ENCODE data around the gene TTI1.

TTI1 gene

DNA sequence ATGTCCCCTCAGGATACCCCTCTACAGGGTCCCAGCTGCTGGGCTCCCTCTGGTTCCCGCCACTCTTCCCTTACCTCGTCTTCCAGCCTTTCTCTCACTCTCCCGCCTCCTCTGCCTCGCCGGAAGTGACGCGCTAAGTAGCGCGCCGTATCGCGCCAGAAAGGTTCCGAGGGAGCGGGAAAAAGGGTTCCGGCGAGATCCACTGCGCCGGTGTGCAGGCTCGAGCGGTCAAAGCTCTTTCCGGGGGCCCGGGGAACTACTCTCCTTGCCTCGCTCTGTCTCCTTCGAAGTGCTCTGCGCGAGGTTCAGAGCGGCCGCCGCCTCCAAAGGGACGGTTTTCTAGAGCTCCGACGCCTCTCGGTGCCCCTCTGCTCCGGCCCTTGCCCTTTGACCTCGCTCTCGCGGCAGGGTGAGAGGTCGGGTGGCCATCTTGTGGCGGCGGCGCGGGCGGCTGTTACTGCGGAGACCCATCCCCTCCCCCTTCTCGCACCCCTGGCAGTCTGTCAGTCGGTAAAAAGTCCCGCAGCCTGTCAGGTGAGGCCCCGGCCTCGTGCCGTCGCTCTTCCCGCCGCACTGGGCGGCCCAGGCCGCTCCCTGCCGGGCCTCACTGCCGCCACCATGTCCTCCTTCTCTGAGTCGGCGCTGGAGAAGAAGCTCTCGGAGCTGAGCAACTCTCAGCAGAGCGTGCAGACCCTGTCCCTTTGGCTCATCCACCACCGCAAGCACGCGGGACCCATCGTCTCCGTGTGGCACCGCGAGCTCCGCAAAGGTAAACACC, at the start of gene TTI1, which contains the start of gene RPRD1B:
TTI1 (minus strand) TSS at position 127 of the 778 bp plus-strand sequence. CDS start 19,640 bp downstream, outside the sequence.
RPRD1B (plus strand) TSS at position 417 of the 778 bp plus-strand sequence; CDS start at position 619, 202 bp downstream.
- DNase-seq, result peak; percentile 91

DNA sequence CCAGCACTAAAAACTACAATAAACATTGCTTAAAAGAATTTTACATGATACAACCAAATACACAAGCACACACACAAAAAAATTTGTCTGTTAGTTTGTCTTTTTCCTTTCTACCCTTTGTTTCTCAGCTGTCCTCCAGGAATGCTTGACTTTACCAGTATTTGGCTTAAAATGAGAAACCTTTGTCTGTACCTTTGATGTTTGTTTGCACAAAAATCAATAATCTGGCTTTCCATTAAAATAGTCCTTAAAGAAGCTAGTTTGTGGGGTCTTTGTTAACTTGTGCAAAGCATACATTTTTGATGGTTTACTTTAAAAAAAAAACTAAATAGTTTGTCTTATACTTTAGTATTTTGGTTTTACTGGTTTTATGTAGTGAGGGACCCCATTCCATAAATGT, 49.6 kb upstream of the TTI1 start:
- no peak for DNase-seq

DNA sequence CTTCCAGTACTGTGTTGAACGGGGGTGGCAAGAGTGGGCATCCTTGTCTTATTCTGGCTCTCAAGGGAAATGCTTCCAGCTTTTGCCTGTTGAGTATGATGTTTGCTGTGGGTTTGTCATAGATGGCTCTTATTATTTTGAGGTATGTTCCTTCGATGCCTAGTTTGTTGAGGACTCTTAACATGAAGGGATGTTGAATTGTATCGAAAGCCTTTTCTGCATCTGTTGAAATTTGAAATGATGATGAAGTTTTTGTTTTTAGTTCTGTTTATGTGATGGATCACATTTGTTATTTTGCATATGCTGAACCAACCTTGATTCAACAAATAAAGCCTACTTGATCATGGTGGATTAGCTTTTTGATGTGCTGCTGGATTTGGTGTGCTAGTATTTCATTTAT, 48.3 kb upstream of the TTI1 start:
- DNase-seq, result no peak

DNA sequence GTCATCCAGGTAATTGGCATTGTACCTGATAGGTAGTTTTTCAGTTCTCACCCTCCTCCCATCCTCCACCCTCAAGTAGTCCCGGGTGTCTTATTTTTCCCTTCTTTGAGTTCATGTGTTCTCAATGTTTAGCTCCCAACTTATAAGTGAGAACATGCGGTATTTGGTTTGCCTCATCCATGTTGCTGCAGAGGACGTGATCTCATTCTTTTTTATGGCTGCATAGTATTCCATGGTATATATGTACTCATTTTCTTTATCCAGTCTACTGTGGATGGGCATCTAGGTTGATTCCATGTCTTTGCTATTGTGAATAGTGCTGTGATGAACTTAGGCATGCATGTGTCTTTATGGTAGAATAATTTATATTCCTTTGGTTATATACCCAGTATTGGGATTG, 46.1 kb upstream of the TTI1 start:
- no peak for DNase-seq

DNA sequence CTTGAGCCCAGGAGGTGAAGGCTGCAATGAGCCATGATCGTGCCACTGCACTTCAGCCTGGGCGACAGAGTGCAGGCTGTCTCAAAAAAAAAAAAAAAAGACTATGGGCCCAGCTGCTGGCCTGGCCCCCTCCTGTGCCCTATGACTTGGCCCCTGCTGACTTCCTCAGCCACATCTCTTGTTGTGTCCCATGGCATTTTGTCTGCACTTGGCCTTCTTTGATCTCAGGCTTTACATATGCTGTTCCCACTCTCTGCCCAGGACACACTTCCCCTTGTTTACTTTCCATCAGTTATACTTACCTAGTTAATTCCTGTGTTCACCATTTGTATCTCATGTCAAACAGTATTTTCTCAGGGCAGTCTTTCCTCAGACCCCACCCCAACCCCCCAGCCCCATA, 44.8 kb upstream of the TTI1 start:
- DNase-seq, result no peak

DNA sequence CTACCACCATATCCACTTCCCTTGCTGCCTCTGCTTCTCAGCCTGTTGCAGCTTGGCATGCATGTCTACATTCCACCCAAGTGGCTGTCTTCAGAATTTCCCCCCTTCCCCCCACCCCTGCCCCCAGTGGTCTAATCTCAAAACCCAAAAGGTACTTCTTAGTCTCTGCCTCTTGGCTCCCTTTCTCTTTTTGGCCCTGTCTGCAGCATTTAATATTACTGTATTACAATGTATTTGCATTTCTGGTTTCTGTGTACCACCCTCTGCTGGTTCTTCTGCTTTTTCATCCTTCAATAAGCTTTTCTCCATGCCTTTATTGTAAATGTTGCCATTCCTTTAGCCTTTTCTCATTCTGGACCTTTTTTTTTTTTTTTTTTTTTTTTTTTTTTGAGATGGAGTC, 43.3 kb upstream of the TTI1 start:
- DNase-seq, result no peak

DNA sequence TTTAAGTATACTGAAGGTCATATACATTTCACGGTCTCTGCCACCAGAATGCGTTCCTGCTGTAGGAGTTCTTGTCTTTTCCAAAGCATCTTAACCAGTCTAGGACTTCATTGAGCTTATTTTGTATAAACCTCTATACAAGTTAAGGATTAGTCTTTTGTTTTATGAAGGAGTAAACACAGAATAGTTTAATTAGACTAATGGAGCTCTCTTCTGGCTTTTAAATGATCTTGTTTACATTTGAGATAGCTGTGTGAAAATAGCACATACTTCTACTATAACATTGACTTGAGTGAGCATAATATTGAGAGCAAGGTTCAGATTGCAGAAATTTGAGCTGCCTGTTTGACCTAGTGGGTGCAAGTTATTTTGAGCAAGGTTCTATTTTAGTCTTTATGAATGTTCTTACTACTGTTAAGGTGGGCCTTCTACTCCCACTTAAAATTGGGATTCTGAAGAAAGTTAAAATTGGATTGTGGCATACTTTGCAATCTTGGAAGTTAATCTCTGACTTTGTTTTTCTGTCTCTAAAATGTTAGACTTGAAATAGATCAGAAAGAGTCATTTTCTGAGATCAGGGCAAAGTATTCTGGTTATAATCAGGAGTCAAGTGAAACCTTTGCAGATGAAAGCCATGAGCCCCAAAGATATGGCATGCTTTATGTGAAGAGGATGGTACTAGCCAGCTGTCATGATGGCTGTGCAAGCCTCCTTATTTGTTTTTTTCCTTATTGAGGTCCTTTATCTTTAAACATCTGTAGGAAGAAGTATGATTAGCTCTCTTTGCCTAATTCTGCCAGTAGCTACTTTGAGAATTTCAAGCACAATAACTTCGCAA, 42.1 kb upstream of the TTI1 start:
- DNase-seq, result no peak

DNA sequence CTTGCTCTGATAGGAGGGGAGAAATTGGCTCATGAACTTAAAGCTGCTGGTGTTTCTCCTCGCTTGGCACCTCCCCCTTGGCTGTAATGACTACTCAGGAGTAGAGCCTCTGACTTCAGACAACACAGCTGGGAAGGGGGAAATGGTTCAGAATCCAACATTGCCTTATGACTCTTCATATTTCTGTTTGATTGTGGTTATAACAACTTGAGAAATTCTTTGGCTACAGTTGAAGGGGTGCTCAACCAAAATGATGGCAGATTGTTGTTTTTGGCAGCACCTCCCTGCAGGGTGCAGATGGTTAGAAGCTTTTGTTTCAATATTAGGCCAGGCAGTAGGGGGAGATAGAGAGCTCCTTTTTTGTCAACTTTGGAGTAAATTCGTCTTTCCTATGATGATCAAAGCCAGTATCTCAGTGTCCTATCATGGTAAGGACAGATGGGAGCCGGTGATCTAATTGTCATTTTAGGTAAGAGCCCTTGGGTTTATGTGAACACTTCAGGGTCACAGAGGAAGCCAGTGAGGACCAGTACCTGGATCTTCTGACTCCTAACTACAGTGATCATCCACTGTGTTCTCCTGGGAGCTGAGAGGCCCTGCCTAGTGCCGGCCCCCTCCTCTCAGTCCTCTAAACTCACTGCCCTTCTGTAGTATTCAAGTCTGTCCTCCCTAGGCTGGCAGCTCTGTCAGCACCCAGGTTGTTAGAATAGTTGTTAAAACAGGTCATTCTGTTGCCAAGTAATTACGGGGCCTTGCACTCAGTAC, 40.2 kb upstream of the TTI1 start:
- peak; percentile 51 for DNase-seq

DNA sequence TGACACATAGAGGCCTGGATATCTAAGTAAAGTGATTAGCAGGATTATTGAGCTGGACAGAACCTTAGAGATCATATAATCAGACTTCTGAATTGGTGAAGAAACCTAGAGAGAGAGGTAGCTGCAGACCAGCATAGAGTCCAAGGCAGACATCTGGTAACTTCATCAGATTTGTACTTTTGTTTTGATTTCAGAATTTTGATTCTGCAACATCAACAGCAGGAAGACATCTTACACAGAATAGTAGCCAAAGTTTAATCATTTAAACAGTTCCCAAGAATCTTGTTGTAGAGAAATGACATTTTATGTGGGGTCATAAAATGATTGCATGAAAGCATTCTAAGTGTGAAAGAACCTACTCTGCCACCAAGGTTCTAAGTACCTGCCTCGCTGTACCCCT, 39.6 kb upstream of the TTI1 start:
- DNase-seq, result no peak

DNA sequence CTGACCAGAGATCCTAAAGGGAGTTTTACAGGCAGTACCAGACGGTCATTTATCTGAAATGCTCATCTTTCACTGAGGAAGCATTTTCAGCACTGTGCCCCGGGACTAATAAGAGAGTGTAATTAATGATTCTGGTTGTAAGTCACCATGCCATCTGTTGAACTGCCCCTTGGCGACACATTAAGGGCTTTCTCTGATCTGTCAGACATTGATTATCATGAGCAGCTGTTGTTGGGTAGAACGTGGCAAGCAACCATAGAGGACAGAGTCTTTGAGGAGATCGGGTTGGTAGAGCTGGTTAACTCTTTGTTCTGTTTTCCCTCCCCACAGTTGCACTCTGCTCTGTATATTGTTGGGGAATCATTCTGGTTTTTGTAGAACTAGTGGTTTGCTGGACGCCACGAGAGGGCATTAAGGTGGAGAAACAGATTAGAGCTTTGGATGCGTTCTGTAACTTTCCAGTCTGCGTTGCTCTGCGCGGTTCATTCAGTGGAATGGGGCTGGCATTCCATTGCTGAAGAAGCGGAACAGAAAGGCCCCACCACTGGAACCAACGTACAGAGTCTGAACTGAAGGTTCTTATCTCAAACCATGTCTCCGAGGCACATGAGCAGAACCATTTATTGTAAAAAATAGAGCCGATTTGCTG, 34.6 kb upstream of the TTI1 start:
- no peak for DNase-seq

DNA sequence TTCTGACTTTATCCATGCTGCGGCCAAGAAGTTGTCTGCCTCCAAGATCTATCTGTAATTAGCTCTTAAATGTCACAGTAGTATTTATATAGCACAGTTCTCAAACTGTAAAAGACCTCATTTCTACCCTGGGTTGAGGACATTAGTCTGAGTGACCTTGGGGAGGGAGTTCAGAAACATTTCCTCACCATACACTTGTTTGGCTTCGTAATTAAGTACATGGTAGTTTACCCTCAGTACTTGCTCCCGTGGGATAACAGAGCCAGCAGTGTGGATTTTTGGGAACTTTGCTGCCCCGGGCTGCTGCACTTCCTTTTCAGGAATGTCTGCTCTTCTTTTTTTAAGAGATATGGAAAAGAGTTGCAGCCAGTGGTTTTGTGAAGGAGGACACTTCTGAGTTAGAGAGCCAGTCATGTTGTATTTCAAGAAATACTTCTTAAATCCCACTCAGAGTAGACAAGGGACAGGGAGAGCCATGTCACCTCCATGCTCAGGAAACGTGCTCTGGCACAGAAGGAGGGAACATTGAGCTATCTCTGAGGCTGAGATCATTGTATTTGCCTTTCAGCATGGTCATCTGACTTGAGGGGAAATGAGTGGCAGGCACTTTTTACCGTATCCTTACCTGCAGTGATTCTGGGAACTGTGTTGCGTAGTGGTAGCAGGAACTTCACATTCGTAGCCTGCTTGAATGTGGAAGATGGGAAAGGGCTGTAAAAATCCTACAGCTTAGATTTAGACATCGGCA, 33.9 kb upstream of the TTI1 start:
- no peak for DNase-seq

DNA sequence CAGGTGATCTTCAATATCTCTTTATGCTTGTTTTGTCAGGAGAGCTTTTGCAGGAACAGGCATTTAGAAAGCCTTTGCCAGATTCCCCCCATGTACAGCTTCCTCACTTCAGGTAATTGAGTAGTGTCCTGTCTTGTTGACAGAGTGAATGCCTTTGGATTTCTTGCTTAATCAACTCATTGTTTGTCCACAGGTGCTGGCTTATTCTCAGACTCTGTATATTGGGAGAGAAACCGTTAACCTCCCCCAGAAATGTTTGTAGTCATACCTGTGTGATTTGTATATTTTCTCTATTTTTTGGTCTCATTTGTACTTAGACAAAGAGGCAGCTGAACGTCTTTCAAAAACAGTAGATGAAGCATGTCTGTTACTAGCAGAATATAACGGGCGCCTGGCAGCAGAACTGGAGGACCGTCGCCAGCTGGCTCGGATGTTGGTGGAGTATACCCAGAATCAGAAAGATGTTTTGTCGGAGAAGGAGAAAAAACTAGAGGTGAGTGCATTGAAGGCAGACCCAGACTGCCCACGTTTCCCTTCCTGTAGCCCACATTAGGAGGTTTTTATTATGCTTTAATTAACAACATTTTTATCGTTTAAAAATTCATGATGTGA, 32.6 kb upstream of the TTI1 start:
- no peak for DNase-seq

DNA sequence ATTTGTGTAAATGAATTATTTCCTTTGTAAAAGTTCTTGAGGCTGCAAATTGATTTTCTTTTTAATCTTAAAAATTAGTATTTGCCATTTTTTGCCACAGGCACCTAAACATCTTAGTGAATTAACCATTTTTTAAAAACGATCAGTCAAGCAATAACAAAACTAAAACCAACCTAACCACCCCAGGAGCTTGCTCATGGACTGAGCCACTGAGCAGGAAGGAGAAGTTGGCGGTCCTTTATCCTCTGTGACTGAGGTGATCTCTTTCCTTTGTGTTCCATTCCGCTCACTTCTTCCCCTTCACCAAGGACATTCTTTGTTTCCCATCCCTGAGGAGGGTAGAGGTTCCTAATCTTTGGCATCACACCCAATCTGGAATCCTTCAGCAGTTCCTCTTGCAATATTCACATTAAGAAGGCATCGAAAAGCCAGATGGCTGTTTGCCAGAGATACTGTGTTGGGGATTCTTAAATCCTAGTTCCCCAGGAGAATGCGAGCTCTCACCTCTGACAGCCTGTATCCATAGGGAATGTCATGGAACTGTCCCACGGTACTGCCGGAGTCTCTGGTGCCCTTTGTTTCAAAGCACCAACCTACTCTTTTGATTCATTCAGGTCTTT, 30.8 kb upstream of the TTI1 start:
- DNase-seq, result no peak

DNA sequence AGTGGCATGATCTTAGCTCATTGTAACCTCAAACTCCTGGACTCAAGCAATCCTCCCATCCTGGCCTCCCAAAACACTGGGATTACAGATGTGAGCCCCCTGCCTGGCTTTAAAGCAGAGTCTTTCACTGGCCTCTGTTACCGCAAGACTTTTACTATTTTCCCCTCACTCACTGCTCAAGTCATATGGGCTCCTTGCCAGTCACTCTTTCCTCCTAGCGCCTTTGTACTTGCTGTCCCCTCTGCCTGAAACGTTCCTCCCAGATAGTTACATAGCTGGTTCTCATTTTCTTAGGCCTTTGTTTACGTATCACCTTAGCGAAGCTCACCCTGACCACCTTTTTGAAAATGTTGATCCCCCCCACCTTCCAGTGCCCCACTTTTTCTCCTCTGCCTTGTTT, 29.6 kb upstream of the TTI1 start:
- no peak for DNase-seq

DNA sequence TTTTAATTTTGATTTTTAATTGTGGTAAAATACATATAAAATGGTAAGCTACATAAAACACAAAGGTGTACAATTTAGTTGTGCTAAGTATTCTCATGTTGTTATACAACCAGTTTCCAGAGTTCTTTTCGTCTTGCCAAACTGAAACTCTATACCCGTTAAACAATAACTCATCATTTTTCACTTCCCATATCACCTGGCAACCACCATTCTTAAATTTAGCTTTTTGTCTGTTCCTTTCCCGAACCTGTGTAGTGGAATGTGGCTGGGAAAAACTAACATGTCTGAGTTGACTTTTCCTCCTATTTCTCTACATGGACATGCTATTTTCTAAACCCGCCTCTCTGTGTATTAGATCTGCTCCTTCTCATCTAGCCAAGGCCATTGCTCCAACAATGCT, 27.9 kb upstream of the TTI1 start:
- no peak for DNase-seq

DNA sequence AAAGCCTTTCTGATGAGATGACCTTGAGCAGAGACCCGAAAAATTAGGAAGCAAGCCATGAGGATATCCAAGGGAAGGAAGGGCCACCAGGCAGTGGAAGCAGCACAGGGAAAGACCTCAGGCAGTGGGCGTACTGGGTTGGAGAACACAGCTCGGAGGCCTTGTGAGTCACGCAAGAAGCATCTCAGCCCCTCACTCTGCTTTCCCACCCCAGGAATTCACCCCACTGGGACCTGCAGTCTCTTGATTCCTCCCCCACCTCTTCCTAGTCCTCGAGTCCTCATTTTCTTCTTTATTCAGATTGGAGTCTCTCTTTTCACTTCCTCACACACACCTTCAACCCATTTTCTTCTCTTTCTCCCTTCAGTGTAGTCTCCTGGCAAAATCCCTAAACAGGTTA, 27.3 kb upstream of the TTI1 start:
- no peak for DNase-seq

DNA sequence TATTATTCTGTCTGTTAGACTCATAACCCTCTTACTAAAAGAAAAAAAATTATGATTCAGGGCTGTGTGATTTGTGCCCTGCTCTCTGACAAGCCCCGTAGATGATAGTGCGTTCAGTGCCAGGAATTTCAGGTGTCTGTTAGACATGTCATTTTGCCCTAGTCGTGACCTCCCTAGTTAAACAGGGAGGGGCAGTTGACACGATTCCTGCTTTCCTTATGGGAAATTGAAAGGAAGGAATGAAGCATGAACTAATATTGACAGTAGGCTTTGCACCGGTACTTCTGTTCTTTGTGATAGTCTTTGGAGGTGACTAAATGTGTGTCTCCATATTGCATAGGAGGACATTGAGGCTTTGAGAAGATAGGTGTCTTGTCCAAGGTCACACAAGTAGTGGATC, 26.6 kb upstream of the TTI1 start:
- DNase-seq, result no peak

DNA sequence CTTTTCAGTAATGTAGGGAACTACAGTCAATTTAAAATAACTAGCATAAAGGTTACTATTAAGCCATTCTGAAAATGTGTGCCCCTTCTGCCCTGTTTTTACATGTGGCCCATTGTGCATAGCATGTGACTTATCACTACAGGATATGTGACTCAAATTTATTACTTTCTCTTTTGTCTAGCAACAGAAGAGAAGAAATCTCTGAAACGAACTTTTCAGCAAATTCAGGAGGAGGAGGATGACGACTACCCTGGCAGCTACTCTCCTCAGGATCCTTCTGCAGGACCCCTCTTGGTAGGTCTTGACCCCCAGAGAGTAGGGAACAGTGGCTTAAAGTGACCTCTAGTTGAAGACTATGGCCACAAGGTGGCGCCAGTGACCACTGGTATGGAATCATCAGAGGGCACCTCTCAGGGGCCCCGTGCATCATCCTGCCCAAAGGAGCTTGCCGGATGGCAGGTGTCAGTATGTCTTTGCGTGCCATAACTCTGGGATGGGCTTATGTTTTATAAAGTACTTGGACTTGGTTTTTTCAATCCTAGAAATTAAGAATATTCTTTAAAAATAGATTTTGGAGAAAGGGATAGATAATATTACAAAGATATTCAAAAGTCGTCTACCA, 24.2 kb upstream of the TTI1 start:
- peak; percentile 75 for DNase-seq

DNA sequence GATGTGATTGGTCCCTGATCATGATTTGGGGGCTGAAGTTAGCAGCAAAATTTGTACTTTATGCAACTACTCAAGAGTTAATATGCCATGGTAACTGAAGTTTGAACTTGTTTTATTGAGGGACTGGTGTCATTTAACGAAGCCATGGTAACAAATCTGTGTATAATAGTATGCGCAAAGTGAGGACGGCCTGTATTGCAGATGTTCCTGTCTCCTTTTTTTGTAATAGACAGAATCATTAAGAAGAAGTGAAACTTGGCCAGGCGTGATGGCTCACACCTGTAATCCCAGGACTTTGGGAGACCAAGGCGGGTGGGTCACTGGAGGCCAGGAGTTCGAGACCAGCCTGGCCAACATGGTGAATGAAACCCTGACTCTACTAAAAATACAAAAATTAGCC, 22.6 kb upstream of the TTI1 start:
- no peak for DNase-seq

DNA sequence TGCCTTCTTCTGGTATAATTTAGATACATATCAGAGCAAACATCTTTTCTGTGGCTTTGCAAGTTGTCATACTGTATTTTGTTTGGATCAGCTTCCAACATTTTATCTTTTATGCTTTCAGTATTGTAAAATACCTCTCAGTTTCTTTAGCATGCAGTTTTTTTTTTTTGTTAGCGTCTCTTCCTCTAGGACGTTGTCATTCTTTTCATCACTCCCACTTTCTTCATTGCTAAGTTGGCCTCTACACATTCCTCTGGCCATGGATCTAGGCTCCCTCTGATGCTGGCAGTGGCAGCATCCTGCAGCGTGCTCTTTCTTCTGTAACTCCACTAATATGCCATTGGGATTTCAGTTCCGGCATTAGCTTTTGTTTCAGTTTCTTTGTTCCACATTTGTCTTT, 22.0 kb upstream of the TTI1 start:
- no peak for DNase-seq

DNA sequence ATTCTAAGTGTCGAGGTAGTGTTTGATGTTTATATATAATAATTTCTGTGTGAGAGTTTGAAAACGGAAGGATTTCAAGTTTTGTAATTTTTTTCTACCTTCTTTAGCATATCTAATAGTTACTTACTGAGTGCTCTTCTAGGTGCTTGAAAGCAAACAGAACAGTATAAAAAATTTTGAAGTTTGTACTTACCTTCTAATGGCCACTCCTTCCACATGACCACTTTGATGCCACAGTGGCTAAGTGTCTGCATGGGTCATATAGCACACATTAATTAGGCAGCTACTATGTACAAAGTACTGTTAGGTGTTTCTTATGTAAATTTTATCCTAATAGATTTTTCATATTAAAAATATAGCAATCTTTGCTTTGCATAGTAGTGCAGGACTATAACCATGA, 21.4 kb upstream of the TTI1 start:
- DNase-seq, result no peak
